NT2/D1 (cell line): ENCODE results near the gene KIF6.

Experiments used
- DNase-seq: peaks from one replicate; pipeline ENCODE4 v3.0.0-alpha.2; 2011; ENCODE audit warnings: low read depth, low spot score
- H3K27me3 ChIP-seq: 2 replicates; pipeline ENCODE4 v1.6.0; 2011; ENCODE audit warnings: mild to moderate bottlenecking; ENCODE audit not compliant: insufficient read length, insufficient read depth
- H3K36me3 ChIP-seq: 2 replicates; pipeline ENCODE4 v1.6.1; 2011; ENCODE audit warnings: mild to moderate bottlenecking, low read length, mixed read lengths; ENCODE audit not compliant: insufficient read depth, insufficient read length
- H3K4me1 ChIP-seq: 2 replicates; pipeline ENCODE4 v1.5.1; 2011; ENCODE audit not compliant: insufficient read depth, insufficient read length
- H3K4me3 ChIP-seq: 2 replicates; pipeline ENCODE4 v1.5.1; 2011; ENCODE audit warnings: low read depth; ENCODE audit not compliant: insufficient read length
- H3K9ac ChIP-seq: 2 replicates; pipeline ENCODE4 v1.6.0; 2011; ENCODE audit warnings: low read depth; ENCODE audit not compliant: insufficient read length
- H3K9me3 ChIP-seq: 2 replicates; pipeline ENCODE4 v1.5.1; 2011; ENCODE audit warnings: mild to moderate bottlenecking, low read length; ENCODE audit not compliant: insufficient read depth
- SUZ12 ChIP-seq: IDR thresholded peaks from 2 replicates; pipeline ENCODE4 v1.6.1; 2011; ENCODE audit not compliant: insufficient read length, insufficient read depth; ENCODE audit errors: extremely low read depth
- YY1 ChIP-seq: IDR thresholded peaks from 2 replicates; pipeline ENCODE4 v1.6.1; 2011; ENCODE audit not compliant: insufficient read length, insufficient read depth
- ZNF274 ChIP-seq: IDR thresholded peaks from 2 replicates; pipeline ENCODE4 v1.6.1; 2011; ENCODE audit warnings: mild to moderate bottlenecking, low read depth, low read length

Gene KIF6

GRCh38 chr6:39342692-39343395, 382.4 kb downstream of the KIF6 start:
- TF ChIP-seq SUZ12 (no peak), ZNF274 (no peak), YY1 (no peak)
- Histone ChIP-seq H3K4me1 (peaks cover 4% of the 10 kb centered on the region), H3K36me3 (no peaks in the 10 kb centered on the region), H3K4me3 (no peak overlapping the region), H3K9me3 (no peaks in the 10 kb centered on the region), H3K9ac (no peak overlapping the region), H3K27me3 (no peaks in the 10 kb centered on the region)
- no peak for DNase-seq

- Histone ChIP-seq H3K4me1 (peaks cover 4% of the 10 kb centered on the region), H3K9me3 (no peaks in the 10 kb centered on the region), H3K4me3 (no peak overlapping the region), H3K27me3 (no peaks in the 10 kb centered on the region), H3K9ac (no peak overlapping the region), H3K36me3 (no peaks in the 10 kb centered on the region)
- TF ChIP-seq ZNF274: no peak
- TF ChIP-seq SUZ12: no peak
- TF ChIP-seq YY1: no peak
- DNase-seq: no peak
Observed at GRCh38 chr6:39341937-39342336, 383.3 kb downstream of the KIF6 start.

- Histone ChIP-seq H3K9me3 (no peaks in the 10 kb centered on the region), H3K27me3 (no peaks in the 10 kb centered on the region), H3K4me1 (peaks cover 4% of the 10 kb centered on the region), H3K4me3 (no peak overlapping the region), H3K36me3 (no peaks in the 10 kb centered on the region), H3K9ac (no peak overlapping the region)
- TF ChIP-seq ZNF274 (no peak), SUZ12 (no peak), YY1 (no peak)
- no peak for DNase-seq
Observed at GRCh38 chr6:39341352-39341751, 383.9 kb downstream of the KIF6 start.

- Histone ChIP-seq H3K36me3 (no peaks in the 10 kb centered on the region), H3K9ac (no peak overlapping the region), H3K9me3 (no peaks in the 10 kb centered on the region), H3K4me3 (no peak overlapping the region), H3K27me3 (no peaks in the 10 kb centered on the region), H3K4me1 (peaks cover 4% of the 10 kb centered on the region)
- no peak for TF ChIP-seq YY1
- TF ChIP-seq SUZ12: no peak
- no peak for TF ChIP-seq ZNF274
- DNase-seq: no peak
Observed at GRCh38 chr6:39339868-39340550, 385.2 kb downstream of the KIF6 start.

- no peak overlapping the region for H3K4me3 ChIP-seq
- H3K4me1 ChIP-seq: peaks cover 4% of the 10 kb centered on the region
- DNase-seq: no peak
- no peaks in the 10 kb centered on the region for H3K27me3 ChIP-seq
- no peaks in the 10 kb centered on the region for H3K9me3 ChIP-seq
- no peaks in the 10 kb centered on the region for H3K36me3 ChIP-seq
- TF ChIP-seq SUZ12 (no peak), YY1 (no peak), ZNF274 (no peak)
- no peak overlapping the region for H3K9ac ChIP-seq
Observed at GRCh38 chr6:39339096-39339867, 385.9 kb downstream of the KIF6 start.

GRCh38 chr6:39338397-39338796, 386.8 kb downstream of the KIF6 start:
- Histone ChIP-seq H3K4me1 (peaks cover 4% of the 10 kb centered on the region), H3K9me3 (no peaks in the 10 kb centered on the region), H3K27me3 (no peaks in the 10 kb centered on the region), H3K4me3 (no peak overlapping the region), H3K36me3 (no peaks in the 10 kb centered on the region), H3K9ac (no peak overlapping the region)
- TF ChIP-seq ZNF274: no peak
- no peak for TF ChIP-seq SUZ12
- TF ChIP-seq YY1: no peak
- DNase-seq: no peak

DNA sequence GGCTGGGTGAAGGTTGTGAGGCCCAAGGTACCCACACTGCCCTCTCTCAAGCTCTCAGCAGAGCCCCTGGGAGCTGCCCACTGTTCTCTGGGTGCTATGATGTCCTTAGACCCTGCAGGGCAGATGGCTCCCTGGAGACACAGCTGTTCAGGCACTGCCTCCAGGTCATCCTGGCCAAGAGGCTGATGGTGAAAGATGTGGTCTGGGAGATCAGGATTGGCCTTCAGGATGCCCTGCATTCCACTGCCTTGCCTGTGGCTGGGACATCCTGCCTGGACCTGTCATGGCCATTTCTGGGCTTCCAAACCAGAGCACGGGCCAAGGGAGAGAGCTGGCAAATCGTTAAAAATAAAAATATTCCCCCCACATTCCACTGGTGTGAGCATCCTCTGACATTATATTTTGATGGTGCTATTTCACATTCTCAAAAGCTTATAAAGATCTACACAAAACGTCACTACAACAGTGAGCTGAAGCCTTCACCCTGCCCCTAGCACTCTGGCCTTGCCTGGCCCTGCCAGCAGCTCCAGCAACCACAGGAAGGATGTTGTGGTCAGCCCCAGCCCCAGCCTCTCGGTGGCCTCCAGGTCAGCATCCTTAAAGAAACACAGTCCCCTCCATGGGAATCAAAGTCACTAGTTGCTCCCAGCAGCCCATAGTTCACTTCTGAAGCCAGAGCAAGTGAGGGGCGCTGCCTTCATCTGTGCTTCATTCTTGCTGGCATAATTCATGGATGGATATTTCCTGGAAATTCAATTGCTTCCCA, 389.2 kb downstream of the KIF6 start:
- no peak overlapping the region for H3K4me3 ChIP-seq
- TF ChIP-seq YY1 (no peak), SUZ12 (no peak), ZNF274 (no peak)
- H3K27me3 ChIP-seq: no peaks in the 10 kb centered on the region
- no peaks in the 10 kb centered on the region for H3K4me1 ChIP-seq
- H3K9ac ChIP-seq: no peak overlapping the region
- H3K9me3 ChIP-seq: no peaks in the 10 kb centered on the region
- no peaks in the 10 kb centered on the region for H3K36me3 ChIP-seq
- no peak for DNase-seq
